ENCODE data around the gene B3GAT3.
A peak's percentile ranks its signal among the peaks of the same experiment; 100 is the strongest.
"Not testable (repeated sequence)": the region's sequence is repeated elsewhere in the genome, so short reads cannot be mapped to it uniquely, and the experiment has no call there.

B3GAT3 gene

GRCh38 chr11:62645946-62646824 lies 24.4 kb upstream of the B3GAT3 start, which contains the start of gene GANAB:
Gene GANAB, minus strand, starts transcription at chr11:62646613. Its CDS starts 14 bp downstream, at chr11:62646599.
- peak; percentile 97 for DNase-seq (ENCODE audit: low spot score)

- no peak for DNase-seq (ENCODE audit: low spot score)
Observed at GRCh38 chr11:62645671-62645945, 23.8 kb upstream of the B3GAT3 start.

GRCh38 chr11:62644220-62644619 lies 22.4 kb upstream of the B3GAT3 start:
- DNase-seq (ENCODE audit: low spot score), result no peak

- no peak for DNase-seq (ENCODE audit: low spot score)
Observed at GRCh38 chr11:62632492-62632891, 10.7 kb upstream of the B3GAT3 start.

GRCh38 chr11:62627713-62628112 lies 5.9 kb upstream of the B3GAT3 start:
- no peak for DNase-seq (ENCODE audit: low spot score)

GRCh38 chr11:62622476-62623089 lies 797 bp upstream of the B3GAT3 start:
- DNase-seq (ENCODE audit: low spot score), result no peak

GRCh38 chr11:62621027-62621566 lies 689 bp downstream of the B3GAT3 start:
- no peak for DNase-seq (ENCODE audit: low spot score)

- not testable (repeated sequence) for DNase-seq (ENCODE audit: low spot score)
Observed at GRCh38 chr11:62616957-62617356, 4.8 kb downstream of the B3GAT3 start.

- no peak for DNase-seq (ENCODE audit: low spot score)
Observed at GRCh38 chr11:62615521-62615920, 6.3 kb downstream of the B3GAT3 start.

GRCh38 chr11:62614275-62614674 lies 7.5 kb downstream of the B3GAT3 start:
- peak; percentile 48 for DNase-seq (ENCODE audit: low spot score)

- no peak for DNase-seq (ENCODE audit: low spot score)
Observed at GRCh38 chr11:62613291-62613778, 8.5 kb downstream of the B3GAT3 start.

- DNase-seq (ENCODE audit: low spot score), result peak; percentile 74
Observed at GRCh38 chr11:62612366-62613290, 9.2 kb downstream of the B3GAT3 start, which contains the start of the genes EML3 and ROM1. Gene EML3, minus strand, starts transcription at chr11:62612775. Its CDS starts 318 bp downstream, at chr11:62612457. Gene ROM1, plus strand, starts transcription at chr11:62613257. Its CDS starts 25 bp downstream, at chr11:62613282.

GRCh38 chr11:62611705-62612365 lies 10.0 kb downstream of the B3GAT3 start:
- peak; percentile 48 for DNase-seq (ENCODE audit: low spot score)

- no peak for DNase-seq (ENCODE audit: low spot score)
Observed at GRCh38 chr11:62610814-62611704, 10.7 kb downstream of the B3GAT3 start.

- no peak for DNase-seq (ENCODE audit: low spot score)
Observed at GRCh38 chr11:62610403-62610802, 11.4 kb downstream of the B3GAT3 start.

GRCh38 chr11:62608776-62609175 lies 13.0 kb downstream of the B3GAT3 start:
- no peak for DNase-seq (ENCODE audit: low spot score)

- DNase-seq (ENCODE audit: low spot score), result no peak
Observed at GRCh38 chr11:62607714-62608113, 14.1 kb downstream of the B3GAT3 start.

GRCh38 chr11:62605902-62606301 lies 15.9 kb downstream of the B3GAT3 start:
- no peak for DNase-seq (ENCODE audit: low spot score)

GRCh38 chr11:62605467-62605866 lies 16.3 kb downstream of the B3GAT3 start:
- DNase-seq (ENCODE audit: low spot score), result no peak

- no peak for DNase-seq (ENCODE audit: low spot score)
Observed at GRCh38 chr11:62604460-62605120, 17.2 kb downstream of the B3GAT3 start.

All from SW480 (cell line).